Kidney epithelial cell (primary cell): ENCODE measurements around the gene CC2D1A. TPM values are rescaled to one million over a fixed set of nuclear protein-coding genes. Genes with fewer than 3 reads are reported as not detected.
A peak's percentile ranks its signal among the peaks of the same experiment; 100 is the strongest.

ENCODE experiments used
- DNase-seq: peaks from one replicate; pipeline ENCODE4 v3.0.0-alpha.2; 2010; ENCODE audit warnings: low read depth
- H3K27me3 ChIP-seq: 2 replicates; pipeline ENCODE4 v1.6.0; 2011; ENCODE audit warnings: low read length; ENCODE audit not compliant: control insufficient read depth, insufficient read depth
- H3K36me3 ChIP-seq: 2 replicates; pipeline ENCODE4 v1.5.1; 2011; ENCODE audit warnings: low read length; ENCODE audit not compliant: control insufficient read depth, insufficient read depth
- H3K4me3 ChIP-seq: 2 replicates; pipeline ENCODE4 v1.5.1; 2011; ENCODE audit warnings: low read depth, mild to moderate bottlenecking, control low read depth, low read length
- CTCF ChIP-seq: IDR thresholded peaks from 2 replicates; pipeline ENCODE4 v1.5.1; 2011; ENCODE audit warnings: mild to moderate bottlenecking, moderate library complexity, low read length, control low read depth, inconsistent platforms; ENCODE audit not compliant: insufficient read depth, poor library complexity, severe bottlenecking
- total RNA-seq: library from RNA; depleted of rRNA; stranded (reverse); fragments of >200 nt; gene quantifications from 2 replicates; pipeline ENCODE4 v1.2.3, GENCODE V29; 2015

CC2D1A gene
- total RNA-seq, 1 donor from 2014 or later = 26.5 TPM

- H3K36me3 ChIP-seq = peaks cover 1% of the 10 kb centered on the region
These were observed 45.8 kb downstream of the CC2D1A start for GRCh38 chr19:13951799-13952153.

GRCh38 chr19:13952154-13952930, 46.3 kb downstream of the CC2D1A start, which contains the start of gene DCAF15:
Gene DCAF15, plus strand, starts transcription at chr19:13952509. Its CDS starts 4 bp downstream, at chr19:13952513.
- TF ChIP-seq CTCF = no peak
- Histone ChIP-seq H3K36me3 (peaks cover 1% of the 10 kb centered on the region), H3K4me3 (peak within 1 kb of the TSS; percentile 88), H3K27me3 (no peaks in the 10 kb centered on the region)
- DNase-seq = peak; percentile 98

More at GRCh38 chr19:13951799-13952153, 45.8 kb downstream of the CC2D1A start:
- Histone ChIP-seq H3K4me3 (peak overlapping the region; percentile 21), H3K27me3 (no peaks in the 10 kb centered on the region)
- no peak for DNase-seq
- no peak for TF ChIP-seq CTCF

- peaks cover 1% of the 10 kb centered on the region for H3K36me3 ChIP-seq
- peak overlapping the region; percentile 88 for H3K4me3 ChIP-seq
- TF ChIP-seq CTCF = peak; percentile 13
- H3K27me3 ChIP-seq = no peaks in the 10 kb centered on the region
- DNase-seq = no peak
These were observed 47.0 kb downstream of the CC2D1A start for GRCh38 chr19:13952931-13953531.

- TF ChIP-seq CTCF = no peak
These were observed 48.2 kb downstream of the CC2D1A start for GRCh38 chr19:13954185-13954584.

GRCh38 chr19:13955662-13956364, 49.8 kb downstream of the CC2D1A start:
- TF ChIP-seq CTCF = no peak
- DNase-seq = no peak
- peaks cover 1% of the 10 kb centered on the region for H3K36me3 ChIP-seq

More at GRCh38 chr19:13954185-13954584, 48.2 kb downstream of the CC2D1A start:
- H3K4me3 ChIP-seq = no peak overlapping the region
- DNase-seq = no peak
- peaks cover 1% of the 10 kb centered on the region for H3K36me3 ChIP-seq
- no peaks in the 10 kb centered on the region for H3K27me3 ChIP-seq

More at GRCh38 chr19:13955662-13956364, 49.8 kb downstream of the CC2D1A start:
- Histone ChIP-seq H3K27me3 (no peaks in the 10 kb centered on the region), H3K4me3 (no peak overlapping the region)
